NCI-H748 (cell line): ENCODE results near the gene WDR83.
"Not testable (repeated sequence)": the region's sequence is repeated elsewhere in the genome, so short reads cannot be mapped to it uniquely, and the experiment has no call there.

Source experiments
- DNase-seq: peaks from one replicate; lab custom pipeline; 2025; ENCODE audit not compliant: unreplicated experiment; lab: John Stamatoyannopoulos, UW

WDR83 gene

GRCh38 chr19:12681074-12681987, 14.7 kb downstream of the WDR83 start, which contains the start of gene DHPS:
TSS of gene DHPS (minus strand) at chr19:12681880. CDS start at chr19:12681766, 114 bp downstream.
- peak; percentile 96 for DNase-seq

GRCh38 chr19:12685831-12686230, 19.2 kb downstream of the WDR83 start:
- no peak for DNase-seq

DNA sequence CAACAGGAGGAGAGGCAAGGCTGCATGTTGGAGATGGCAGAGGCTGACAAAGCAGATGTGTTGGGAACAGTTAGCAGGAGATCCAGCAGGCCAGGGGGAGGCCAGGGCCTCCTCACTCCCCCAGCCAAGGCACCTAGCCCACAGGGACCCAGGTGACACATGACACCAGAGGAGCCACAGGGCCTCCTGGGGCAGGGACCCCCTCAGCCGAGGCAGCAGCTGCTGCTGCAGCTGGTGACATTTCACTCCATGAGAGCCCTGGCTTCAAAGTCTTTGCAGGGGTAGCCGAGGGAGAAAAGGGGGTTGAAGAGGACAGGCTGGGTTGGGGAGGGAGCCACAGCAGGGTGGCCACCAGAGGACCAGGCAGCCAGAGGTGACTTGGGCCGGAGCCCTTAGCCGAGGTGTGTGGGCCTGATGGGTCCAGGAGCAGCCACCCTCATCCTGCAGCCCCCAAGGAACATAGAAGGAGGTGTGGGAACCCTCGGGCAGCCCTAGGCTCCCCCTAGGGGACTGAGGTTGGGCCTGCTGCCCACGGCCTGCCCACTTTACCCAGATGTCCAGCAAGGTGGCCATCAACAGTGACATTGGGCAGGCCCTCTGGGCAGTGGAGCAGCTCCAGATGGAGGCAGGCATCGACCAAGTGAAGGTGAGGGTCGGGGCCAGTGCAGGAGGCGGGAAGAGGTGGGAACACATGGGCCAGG, 21.0 kb downstream of the WDR83 start, which contains the start of gene GNG14:
Gene GNG14, plus strand, starts transcription at position 503 of the 701 bp plus-strand sequence. Its CDS starts 51 bp downstream, at position 554.
- DNase-seq, result no peak

GRCh38 chr19:12689012-12689411, 22.4 kb downstream of the WDR83 start:
- no peak for DNase-seq

DNA sequence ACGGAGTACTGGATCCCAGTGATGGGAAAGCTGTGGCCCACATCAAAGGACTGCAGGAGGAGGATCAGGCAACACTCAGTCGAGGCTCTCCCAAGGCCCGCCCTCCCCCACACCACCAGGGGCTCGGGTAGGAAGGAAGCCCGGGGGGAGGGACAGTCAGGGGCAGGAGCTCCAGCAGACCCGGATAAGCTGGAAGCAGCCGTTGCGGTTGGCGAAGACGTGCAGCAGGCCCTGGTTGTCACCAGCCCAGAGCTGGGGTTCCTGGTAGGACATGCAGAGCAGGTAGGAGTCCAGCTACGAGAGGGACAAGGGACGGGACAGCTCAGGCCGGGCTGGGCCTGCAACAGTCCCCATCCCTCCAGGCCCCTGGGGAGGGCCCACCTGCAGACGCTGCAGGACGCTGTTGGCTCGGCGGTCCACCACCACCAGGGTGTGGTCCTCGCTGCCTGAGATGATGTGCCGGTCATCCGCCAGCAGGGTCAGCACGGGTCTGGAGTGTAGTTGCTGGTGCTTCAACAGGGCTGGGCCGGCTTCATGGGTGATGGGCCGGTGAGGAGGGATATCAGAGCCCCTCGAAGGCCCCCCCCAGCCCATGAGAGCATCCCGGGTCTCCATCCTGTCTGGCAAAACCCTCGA, 23.1 kb downstream of the WDR83 start:
- no peak for DNase-seq

DNA sequence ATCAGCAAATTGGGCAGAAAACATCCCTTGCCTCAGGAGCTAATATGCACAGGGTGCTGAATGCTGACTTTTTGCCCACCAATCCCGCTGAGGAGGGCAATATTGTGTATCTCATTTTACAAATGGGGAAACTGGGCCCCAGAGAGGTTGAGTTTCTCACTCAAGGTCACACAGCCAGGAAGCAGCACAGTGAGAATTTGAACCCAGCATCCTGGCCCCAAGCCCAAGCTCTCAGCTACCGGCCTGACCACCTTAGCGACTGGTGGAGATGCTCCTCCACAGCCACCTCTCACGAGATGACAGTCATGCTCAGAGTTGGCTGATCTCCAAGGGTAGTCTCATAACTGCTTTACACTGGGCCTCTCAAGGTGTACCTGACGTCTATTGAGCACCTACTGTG, 26.4 kb downstream of the WDR83 start:
- DNase-seq, result no peak

- DNase-seq, result no peak
These were observed 28.0 kb downstream of the WDR83 start for GRCh38 chr19:12694641-12695040.

- DNase-seq, result no peak
These were observed 28.5 kb downstream of the WDR83 start for GRCh38 chr19:12695096-12695495.

GRCh38 chr19:12695514-12695913, 28.9 kb downstream of the WDR83 start:
- DNase-seq, result no peak

GRCh38 chr19:12695997-12696365, 29.4 kb downstream of the WDR83 start:
- peak; percentile 25 for DNase-seq

- peak; percentile 93 for DNase-seq
These were observed 30.0 kb downstream of the WDR83 start, which contains the start of gene FBXW9 for GRCh38 chr19:12696366-12697335. TSS of gene FBXW9 (minus strand) at chr19:12696631. CDS start at chr19:12696581, 50 bp downstream.

- DNase-seq, result not testable (repeated sequence)
These were observed 30.8 kb downstream of the WDR83 start for GRCh38 chr19:12697425-12697824.

DNA sequence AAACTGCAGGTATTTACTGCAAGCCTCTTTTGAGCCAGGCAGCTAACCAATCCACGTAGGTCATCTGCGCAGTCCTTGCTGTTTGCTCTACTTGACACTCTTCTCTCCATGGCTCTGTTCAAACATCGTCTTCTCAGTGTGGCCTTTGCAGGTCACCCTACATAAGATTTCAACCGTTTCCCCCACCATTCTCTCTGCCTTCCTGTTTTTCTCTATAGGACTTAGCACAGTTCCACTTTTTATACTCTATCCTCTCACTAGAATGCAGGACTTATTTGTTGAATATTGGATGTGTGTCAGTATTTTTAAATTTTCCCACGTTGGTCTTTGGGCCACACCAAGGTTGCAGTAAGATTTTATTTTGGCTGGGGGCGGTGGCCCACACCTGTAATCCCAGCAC, 31.5 kb downstream of the WDR83 start:
- DNase-seq, result no peak

GRCh38 chr19:12701596-12702282, 35.1 kb downstream of the WDR83 start:
- DNase-seq, result no peak

DNA sequence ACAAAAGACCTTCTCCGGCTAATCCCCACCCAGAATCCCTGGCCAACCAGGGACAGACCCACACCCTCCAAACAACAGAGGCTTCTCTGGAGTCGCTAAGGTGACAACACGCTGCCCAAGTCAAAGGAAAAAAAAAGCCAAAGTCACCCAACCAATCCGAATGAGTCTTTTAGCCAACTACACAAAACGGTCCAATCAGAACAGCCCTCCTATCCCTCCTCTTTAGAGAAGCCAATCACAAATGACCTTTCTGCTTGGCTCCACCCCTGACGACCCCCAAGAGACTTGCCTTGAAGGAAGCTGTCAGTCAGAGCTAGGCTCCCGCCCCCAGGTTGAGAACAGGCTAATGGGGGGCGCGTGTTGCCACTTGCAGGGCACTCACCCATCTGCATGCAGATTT, 36.4 kb downstream of the WDR83 start:
- peak; percentile 12 for DNase-seq

GRCh38 chr19:12705169-12705568, 38.6 kb downstream of the WDR83 start:
- DNase-seq, result no peak

GRCh38 chr19:12705654-12706331, 39.2 kb downstream of the WDR83 start:
- DNase-seq, result no peak

- no peak for DNase-seq
These were observed 39.7 kb downstream of the WDR83 start for GRCh38 chr19:12706332-12706718.

DNA sequence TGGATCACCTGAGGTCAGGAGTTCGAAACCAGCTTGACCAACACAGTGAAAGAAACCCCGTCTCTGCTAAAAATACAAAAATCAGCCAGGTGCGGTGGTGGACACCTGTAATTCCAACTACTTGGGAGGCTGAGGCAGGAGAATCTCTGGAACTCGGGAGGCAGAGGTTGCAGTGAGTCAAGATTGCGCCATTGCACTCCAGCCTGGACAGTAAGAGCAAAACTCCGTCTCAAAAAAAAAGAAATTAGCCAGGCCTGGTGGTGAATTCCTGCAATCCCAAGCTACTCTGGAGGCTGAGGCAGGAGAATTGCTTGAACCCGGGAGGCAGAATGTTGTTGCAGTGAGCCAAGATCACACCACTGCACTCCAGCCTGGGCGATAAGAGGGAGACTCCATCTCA, 42.0 kb downstream of the WDR83 start:
- no peak for DNase-seq
